ENCODE results near the gene PLP1.

The PLP1 gene

GRCh38 chrX:103734125-103734760, 42.4 kb upstream of the PLP1 start (continued):
- TF ChIP-seq CREB5 (CRISPR knock-in tag; IDR thresholded peaks at IDR 0.05; ENCODE audit: low read depth) (no peak), TSHZ2 (CRISPR knock-in tag; IDR thresholded peaks at IDR 0.05) (no peak), ARNTL (CRISPR knock-in tag; IDR thresholded peaks at IDR 0.05; ENCODE audit: borderline replicate concordance, low read depth) (no peak), OSR1 (CRISPR knock-in tag; IDR thresholded peaks at IDR 0.05) (no peak), TCF4 (CRISPR knock-in tag; IDR thresholded peaks at IDR 0.05; ENCODE audit: borderline replicate concordance) (no peak), RARB (CRISPR knock-in tag; IDR thresholded peaks at IDR 0.05) (no peak), SNAI2 (CRISPR knock-in tag; IDR thresholded peaks at IDR 0.05) (no peak), ZNF70 (CRISPR knock-in tag; IDR thresholded peaks at IDR 0.05) (no peak)

GRCh38 chrX:103737696-103738095, 38.9 kb upstream of the PLP1 start:
- no peak for TF ChIP-seq ZFP3 (CRISPR knock-in tag; IDR thresholded peaks at IDR 0.05)
- TF ChIP-seq ISL1 (CRISPR knock-in tag; IDR thresholded peaks at IDR 0.05) = no peak
- no peak for TF ChIP-seq ARNTL (CRISPR knock-in tag; IDR thresholded peaks at IDR 0.05; ENCODE audit: borderline replicate concordance, low read depth)
- no peak for TF ChIP-seq PPARA (CRISPR knock-in tag; IDR thresholded peaks at IDR 0.05; ENCODE audit: borderline replicate concordance)
- TF ChIP-seq TSHZ2 (CRISPR knock-in tag; IDR thresholded peaks at IDR 0.05) = no peak
- no peak for TF ChIP-seq BACH2 (CRISPR knock-in tag; IDR thresholded peaks at IDR 0.05; ENCODE audit: borderline replicate concordance)
- TF ChIP-seq CSDC2 (CRISPR knock-in tag; IDR thresholded peaks at IDR 0.05) = no peak
- no peak for TF ChIP-seq TOX (CRISPR knock-in tag; IDR thresholded peaks at IDR 0.05; ENCODE audit: borderline replicate concordance)
- no peak for TF ChIP-seq SNAI2 (CRISPR knock-in tag; IDR thresholded peaks at IDR 0.05)
- TF ChIP-seq ZNF70 (CRISPR knock-in tag; IDR thresholded peaks at IDR 0.05) = no peak
- no peak for TF ChIP-seq ZFP30 (CRISPR knock-in tag; IDR thresholded peaks at IDR 0.05)
- no peak for TF ChIP-seq TCF4 (CRISPR knock-in tag; IDR thresholded peaks at IDR 0.05; ENCODE audit: borderline replicate concordance)
- TF ChIP-seq ZC3H10 (CRISPR knock-in tag; IDR thresholded peaks at IDR 0.05) = no peak
- TF ChIP-seq RARB (CRISPR knock-in tag; IDR thresholded peaks at IDR 0.05) = no peak
- no peak for TF ChIP-seq ZNF8 (CRISPR knock-in tag; IDR thresholded peaks at IDR 0.05)
- TF ChIP-seq ESRRG (CRISPR knock-in tag; IDR thresholded peaks at IDR 0.05) = no peak
- no peak for TF ChIP-seq POU6F1 (CRISPR knock-in tag; IDR thresholded peaks at IDR 0.05; ENCODE audit: borderline replicate concordance, low read depth)
- ATAC-seq = no peak

GRCh38 chrX:103739421-103739820, 37.2 kb upstream of the PLP1 start:
- no peak for TF ChIP-seq ARNTL (CRISPR knock-in tag; IDR thresholded peaks at IDR 0.05; ENCODE audit: borderline replicate concordance, low read depth)
- no peak for TF ChIP-seq SNAI2 (CRISPR knock-in tag; IDR thresholded peaks at IDR 0.05)
- no peak for TF ChIP-seq TSHZ2 (CRISPR knock-in tag; IDR thresholded peaks at IDR 0.05)
- TF ChIP-seq RARB (CRISPR knock-in tag; IDR thresholded peaks at IDR 0.05) = no peak
- TF ChIP-seq ZNF565 (CRISPR knock-in tag; conservative IDR thresholded peaks at IDR 0.05; ENCODE audit: low read depth) = no peak
- TF ChIP-seq POU6F1 (CRISPR knock-in tag; IDR thresholded peaks at IDR 0.05; ENCODE audit: borderline replicate concordance, low read depth) = no peak
- no peak for TF ChIP-seq ZC3H10 (CRISPR knock-in tag; IDR thresholded peaks at IDR 0.05)
- TF ChIP-seq GLIS3 (CRISPR knock-in tag; IDR thresholded peaks at IDR 0.05) = no peak
- TF ChIP-seq CSDC2 (CRISPR knock-in tag; IDR thresholded peaks at IDR 0.05) = no peak
- TF ChIP-seq ZFP30 (CRISPR knock-in tag; IDR thresholded peaks at IDR 0.05) = no peak
- no peak for TF ChIP-seq TOX (CRISPR knock-in tag; IDR thresholded peaks at IDR 0.05; ENCODE audit: borderline replicate concordance)
- TF ChIP-seq ZNF70 (CRISPR knock-in tag; IDR thresholded peaks at IDR 0.05) = no peak
- no peak for TF ChIP-seq PPARA (CRISPR knock-in tag; IDR thresholded peaks at IDR 0.05; ENCODE audit: borderline replicate concordance)
- no peak for TF ChIP-seq ISL1 (CRISPR knock-in tag; IDR thresholded peaks at IDR 0.05)
- no peak for TF ChIP-seq ZNF8 (CRISPR knock-in tag; IDR thresholded peaks at IDR 0.05)

More at GRCh38 chrX:103739421-103739820, 37.2 kb upstream of the PLP1 start:
- ATAC-seq = no peak

All from SK-N-SH treated with all-trans-retinoic acid at 6 μM for 48 hours (cell line).